ENCODE data around the gene KSR2.
"Not testable (repeated sequence)": the region's sequence is repeated elsewhere in the genome, so short reads cannot be mapped to it uniquely, and the experiment has no call there.

The KSR2 gene

DNA sequence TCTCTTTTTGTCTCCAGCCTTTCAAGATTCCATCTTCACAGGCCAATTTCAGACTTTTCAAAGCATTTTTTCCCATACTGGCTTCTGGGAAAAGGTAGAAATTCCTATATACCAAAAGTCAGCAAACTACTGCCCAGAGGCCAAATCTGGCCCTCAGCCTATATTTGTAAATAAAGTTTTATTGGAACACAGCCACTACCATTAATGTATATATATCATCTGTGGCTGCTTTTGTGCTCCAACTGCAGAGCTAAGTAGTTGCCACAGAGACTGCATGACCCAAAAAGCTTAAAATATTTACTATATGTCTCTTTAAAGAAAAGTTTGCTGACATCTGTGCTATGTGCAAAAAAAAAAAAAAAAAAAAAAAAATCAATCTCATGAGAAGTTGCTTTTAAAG lies 76.3 kb downstream of the KSR2 start:
- DNase-seq (ENCODE audit: low read depth in 2 of 2): no peak

DNA sequence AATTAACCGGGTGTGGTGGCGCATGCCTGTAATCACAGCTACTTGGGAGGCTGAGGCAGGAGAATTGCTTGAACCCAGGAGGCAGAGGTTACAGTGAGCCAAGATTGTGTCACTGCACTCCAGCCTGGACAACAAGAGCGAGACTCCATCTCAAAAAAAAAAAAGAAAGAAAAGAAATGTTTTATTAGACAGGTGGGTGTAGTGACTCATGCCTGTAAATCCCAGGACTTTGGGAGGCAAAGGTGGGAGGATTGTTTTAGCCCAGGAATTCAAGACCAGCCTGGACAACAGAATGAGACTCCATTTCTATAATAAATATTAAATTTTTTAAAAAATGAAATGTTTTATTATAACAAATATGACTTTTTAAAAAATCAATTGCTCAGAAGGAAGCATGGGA lies 77.5 kb downstream of the KSR2 start:
- not testable (repeated sequence) for DNase-seq (ENCODE audit: low read depth in 2 of 2)

DNA sequence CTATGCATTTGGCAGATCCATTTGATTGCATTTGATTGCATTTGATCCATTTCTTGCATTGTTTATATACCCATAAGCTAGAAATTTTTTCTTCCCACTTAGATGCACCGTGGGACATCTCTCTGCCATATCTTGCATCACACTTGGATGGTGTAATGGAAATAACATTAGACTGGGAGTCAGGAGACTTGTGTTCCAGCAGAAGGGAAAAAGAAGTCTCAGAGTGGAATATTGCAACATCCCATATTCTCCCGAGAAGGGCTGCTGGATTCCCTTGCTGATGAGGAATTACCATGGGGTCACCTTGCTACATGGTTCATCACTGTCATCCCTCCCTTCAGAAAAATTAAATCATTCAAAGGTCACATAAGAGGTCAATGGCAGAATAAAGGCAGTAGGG lies 78.1 kb downstream of the KSR2 start:
- no peak for DNase-seq (ENCODE audit: low read depth in 2 of 2)

DNA sequence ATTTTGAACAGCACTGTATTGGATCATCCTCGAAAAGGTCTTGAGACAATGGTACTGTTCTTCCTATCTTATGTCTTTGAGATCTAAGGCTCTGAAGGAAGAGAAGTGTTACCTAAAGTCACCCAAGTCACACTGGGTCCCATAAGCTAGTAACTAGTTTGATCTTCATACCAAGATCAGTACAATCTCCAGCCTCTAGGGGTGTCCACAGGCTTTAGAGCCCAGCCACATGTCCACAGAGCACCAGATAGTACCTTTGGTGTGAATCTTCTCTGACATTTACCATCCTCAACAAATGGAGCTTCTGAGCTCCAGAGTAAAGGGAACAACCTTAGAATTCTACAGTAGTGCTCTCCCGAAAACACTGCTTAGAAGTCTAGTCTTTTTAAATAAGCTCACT lies 78.7 kb downstream of the KSR2 start:
- DNase-seq (ENCODE audit: low read depth in 2 of 2): no peak

DNA sequence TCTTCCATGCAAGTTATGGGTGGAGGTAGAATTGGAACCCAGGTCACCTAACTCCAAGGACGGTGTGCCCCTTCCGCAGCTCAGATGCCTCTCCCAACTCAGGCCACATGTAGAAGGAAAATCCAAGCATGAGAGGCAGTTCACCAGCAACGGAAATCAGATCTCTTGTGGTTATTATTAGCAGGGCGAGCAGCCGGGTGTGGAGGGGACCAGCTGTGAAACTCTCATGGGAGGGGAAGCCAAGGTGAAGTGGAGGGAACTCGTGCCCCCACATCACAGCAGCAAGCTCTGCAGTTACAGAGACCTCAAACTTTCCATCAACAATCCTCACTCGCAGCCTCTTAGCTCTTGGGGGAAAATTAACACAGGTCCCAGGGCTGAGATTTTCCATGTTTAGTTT lies 79.7 kb downstream of the KSR2 start:
- DNase-seq (ENCODE audit: low read depth in 2 of 2): no peak

DNA sequence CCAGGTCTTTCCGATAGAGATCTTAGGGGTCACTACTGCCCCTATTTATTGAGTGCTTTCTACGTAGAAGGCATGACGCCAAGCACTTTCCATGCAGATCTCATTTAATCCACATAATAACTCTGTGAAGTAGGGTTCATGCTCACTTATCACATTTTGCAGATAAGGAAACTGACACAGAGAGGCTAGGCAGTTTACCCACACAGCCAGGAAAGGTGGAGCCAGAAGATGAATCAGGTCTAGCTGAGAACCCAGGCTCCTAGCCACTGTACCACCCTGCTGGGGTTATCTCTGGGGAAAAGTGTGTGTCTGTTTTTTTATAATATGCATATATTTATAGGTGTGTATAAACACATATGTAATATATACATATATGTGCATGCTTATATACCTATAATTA lies 83.6 kb downstream of the KSR2 start:
- DNase-seq (ENCODE audit: low read depth in 2 of 2): no peak

DNA sequence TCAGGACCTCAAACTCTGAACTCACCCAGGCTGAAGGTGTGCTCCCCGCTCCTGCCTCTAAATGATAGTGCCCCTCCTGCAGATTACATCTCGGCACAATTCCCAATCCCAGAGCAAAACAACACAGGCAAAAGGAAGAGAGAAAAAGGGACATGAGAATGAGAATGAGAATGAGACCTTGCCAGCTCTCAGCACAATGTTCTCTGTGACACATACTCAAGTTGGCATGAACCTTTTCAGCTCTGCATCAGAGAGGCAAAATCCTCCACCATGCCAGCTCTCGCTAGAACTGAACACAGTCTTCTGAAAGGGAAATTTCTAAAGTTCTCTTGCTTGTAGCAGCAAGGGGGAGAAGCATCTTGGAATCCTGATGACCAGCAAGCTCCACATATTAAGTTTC lies 84.6 kb downstream of the KSR2 start:
- DNase-seq (ENCODE audit: low read depth in 2 of 2): no peak

DNA sequence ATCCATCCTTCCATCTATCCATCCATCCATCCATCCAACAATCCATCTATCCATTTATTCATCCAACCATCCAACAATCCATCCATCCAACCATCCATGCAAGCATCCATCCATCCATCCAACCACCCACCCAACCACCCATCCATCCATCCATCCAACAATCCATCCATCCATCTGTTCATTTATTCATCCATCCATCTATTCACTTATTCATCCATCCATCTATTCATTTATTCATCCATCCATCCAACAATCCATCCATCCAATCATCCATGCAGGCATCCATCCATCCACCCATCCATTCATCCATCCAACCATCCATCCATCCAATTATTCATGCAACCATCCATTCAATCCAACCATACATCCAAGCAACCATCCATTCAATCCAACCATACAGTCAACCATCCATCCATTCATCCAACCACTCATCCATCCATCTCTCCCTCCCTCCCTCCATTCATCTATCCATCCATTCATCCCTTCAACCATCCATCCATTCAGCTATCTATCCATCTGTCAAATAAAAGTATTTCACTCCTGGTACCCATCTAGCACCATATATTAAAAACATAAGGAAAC lies 86.1 kb downstream of the KSR2 start:
- DNase-seq (ENCODE audit: low read depth in 2 of 2): no peak

DNA sequence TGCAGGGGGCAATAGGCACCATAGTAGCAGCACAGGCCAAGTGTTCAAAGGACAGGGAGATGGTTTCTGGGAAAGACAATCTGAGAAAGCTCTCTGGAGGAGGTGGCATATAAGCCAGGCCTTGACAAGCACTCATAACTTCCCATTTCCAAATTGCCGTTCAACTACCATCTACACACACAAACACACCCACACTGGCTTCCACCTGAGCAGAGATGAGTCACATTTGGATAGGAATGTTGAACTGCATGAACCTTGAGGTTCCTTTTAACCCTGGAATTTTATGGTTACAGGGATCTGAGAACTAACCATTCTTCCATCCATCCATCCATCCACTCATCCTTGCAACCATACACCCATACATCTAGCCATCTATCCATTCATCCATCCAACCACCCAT lies 86.6 kb downstream of the KSR2 start:
- DNase-seq (ENCODE audit: low read depth in 2 of 2): no peak

DNA sequence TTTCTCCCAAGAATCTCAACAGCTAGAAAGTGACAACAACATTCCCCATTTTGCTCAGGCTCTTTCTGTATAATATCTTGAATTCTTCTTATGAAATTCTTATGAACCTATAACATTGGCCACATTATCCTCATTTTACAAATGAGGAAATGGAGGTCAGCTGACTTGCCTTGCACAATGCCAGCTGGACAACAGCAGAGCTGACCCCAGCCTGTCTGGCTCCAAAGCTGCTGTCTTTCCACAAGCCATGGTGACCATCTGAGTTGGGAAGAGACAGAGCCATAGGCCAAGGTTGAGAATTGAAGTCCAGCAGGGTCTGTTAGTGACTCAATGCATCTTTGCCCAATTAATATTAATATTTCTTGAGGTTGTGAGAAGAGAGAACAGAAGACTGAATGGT lies 87.3 kb downstream of the KSR2 start:
- no peak for DNase-seq (ENCODE audit: low read depth in 2 of 2)

DNA sequence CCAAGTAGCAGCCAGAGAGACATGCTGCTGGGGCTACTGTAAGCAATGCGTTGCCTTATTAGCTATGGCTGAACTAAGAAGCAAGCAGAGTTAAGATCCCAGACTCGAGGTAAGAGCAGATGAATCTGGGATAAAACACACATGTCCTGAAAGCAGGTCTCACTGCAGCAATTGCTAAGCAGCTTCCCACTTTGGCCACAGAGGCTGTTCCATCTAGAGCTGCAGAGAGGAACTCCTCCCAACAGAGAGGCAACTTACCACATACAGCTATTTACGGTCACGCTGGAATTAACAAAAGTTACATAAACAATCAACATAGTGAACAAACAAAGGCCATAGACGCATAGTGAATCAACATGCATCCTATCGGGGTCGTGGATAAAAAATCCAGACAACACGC lies 90.2 kb downstream of the KSR2 start:
- DNase-seq (ENCODE audit: low read depth in 2 of 2): no peak

DNA sequence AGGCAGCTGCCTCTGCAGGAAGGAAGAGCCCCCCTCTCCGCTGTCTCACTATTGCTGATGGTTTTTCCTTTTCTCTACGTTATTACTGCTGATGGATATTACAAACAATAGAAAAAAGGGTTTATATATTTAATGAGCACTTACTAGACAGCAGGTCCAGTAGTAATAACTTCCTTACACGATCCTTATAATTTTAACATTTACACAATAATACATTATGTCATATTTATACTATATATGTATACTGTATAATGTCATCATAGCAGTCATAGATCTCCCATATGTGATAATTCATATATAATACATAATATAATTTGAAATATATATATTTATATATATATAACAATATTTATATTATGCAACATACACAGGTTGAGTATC lies 92.4 kb downstream of the KSR2 start:
- no peak for DNase-seq (ENCODE audit: low read depth in 2 of 2)

DNA sequence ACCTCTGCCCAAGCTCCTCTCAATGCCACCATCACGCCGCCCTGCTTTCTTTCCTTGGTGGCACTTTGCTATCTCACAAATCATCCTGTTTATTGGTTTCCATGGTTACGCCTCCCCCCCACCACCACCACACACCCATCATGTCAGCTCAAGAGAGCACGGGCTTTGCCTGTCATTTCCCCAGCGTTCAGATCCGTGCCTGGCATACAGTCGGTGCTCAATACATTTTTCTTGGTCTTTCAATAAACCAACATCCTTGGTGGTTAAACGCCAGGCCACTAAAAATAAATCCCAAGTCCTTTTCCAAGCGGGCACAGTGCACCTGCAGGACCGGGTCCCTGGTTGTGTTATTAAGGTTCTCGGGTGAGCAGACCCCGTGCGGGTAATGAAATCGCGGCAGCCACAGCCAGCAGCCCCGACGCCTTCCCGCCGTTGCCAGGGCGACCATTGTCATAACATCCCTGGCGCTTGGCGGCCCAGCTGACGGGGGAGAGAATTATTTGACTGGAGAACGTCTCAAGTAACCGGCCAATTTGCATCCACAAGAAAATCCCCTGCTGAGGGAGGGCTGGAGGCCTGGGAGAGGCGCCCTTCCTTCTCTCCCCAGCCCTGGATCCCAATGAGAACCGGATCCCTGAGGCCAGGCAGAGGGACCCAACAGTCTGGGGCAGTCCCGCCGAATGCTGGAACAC lies 92.9 kb downstream of the KSR2 start:
- DNase-seq (ENCODE audit: low read depth in 2 of 2): no peak

DNA sequence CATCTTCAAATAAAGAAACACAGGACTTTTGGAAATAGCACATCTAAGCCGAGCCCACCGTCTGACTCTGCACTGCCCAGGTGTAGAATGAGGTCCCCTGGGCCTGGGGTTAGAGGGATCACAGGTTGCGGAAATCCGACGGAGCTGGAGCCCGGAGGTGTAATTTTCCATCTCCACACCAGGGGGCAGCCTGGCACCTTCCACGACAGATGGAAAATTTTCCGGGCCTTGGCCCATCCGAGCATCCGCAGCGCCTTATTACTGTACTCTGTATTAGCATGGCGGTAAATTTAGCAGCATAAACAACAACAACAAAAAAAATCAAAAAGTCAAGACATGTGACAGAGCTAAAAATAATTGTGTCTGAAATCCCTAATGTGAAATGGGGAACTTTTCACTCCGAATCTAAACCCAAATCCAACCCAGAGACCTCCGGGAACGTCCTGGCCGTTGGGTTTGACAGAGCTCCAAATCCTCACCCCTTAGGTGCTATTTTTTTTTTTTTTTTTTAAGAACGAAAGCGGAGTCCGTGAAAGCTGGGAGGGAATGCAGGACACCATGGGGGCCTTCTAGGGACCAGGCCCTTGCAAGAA lies 93.9 kb downstream of the KSR2 start:
- peak; percentile 16 to 48 for DNase-seq (ENCODE audit: low read depth in 2 of 2)

DNA sequence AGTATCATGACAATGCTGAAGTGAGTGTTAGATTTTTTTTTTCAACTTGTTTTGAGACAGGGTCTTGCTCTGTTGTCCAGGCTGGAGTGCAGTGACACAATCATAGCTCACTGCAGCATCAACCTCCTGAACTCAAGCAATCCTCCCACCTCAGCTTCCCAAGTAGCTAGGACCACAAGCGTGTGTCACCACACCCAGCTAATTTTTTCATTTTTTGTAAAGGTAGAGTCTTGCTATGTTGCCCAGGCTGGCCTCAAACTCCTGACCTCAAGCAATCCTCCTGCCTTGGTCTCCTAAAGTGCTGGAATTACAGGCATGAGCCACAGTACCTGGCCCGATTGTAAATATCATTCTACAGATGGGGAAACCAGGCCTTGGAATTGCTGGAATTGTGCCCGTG lies 94.6 kb downstream of the KSR2 start:
- not testable (repeated sequence) for DNase-seq (ENCODE audit: low read depth in 2 of 2)

DNA sequence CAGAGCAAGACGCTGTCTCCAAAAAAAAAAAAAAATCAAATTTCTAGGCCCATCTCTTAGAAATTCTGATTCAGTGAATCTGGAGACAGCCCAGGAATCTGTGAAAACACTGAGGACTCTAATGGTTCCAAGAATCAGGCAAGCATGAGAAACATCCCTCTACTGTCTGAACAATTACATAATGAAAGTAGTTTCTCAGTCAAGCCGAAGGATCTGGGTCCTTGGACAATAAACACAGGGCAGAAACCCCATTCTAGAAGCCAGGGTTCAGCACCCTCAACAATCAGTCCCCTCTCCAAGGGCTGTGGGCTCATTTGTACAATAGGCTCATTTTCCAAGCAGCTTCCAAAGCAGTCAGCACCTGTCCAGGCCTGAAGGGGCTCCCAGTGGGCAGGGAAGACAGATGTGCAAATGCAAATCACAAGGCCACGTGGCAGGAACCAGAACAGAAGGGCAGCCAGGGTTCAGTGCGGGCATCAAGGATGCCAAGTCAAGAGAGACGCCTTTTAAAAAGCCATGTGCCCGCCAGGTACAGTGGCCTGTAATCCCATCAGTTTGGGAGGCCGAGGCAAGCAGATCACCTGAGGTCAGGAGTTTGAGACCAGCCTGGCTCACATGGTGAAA lies 96.1 kb downstream of the KSR2 start:
- DNase-seq (ENCODE audit: low read depth in 2 of 2): no peak

DNA sequence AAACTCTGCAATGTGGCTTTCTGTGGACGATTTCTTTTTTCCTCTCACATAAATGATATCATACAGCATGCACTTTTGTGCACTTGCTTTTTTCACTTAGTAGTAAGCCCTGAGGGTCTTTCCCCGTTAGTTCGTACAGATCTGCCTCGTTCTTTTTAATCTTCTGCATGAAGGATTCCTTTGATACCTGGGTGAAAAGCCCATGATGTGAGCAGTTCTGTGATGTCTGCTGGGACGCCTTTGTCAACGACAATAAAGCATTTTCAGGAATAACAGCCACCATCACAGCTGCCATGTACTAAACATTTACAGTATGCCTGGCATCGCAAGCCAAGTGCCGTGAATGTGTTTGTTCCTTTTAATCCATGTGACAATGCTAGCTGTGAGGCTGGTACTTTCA lies 99.2 kb downstream of the KSR2 start:
- DNase-seq (ENCODE audit: low read depth in 2 of 2): no peak

DNA sequence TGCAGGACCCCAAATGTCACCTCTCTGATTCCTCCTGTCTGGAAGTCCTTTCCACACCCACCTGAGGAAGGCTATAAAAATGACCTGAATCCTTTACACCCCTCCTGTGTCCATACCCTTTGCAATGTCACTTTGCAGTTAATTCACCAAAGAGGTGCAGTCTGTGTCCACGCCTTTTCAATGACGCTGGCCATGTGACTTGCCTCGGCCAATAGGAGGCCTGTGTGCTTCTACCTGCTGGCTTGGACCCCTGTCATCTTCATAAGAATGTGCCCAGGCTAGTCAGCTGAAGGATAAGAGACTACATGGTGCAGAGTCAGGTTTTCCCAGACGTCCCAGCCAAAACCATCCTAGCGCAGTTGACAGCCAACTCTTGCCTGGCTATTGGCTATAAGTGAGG lies 101.4 kb downstream of the KSR2 start:
- DNase-seq (ENCODE audit: low read depth in 2 of 2): no peak

DNA sequence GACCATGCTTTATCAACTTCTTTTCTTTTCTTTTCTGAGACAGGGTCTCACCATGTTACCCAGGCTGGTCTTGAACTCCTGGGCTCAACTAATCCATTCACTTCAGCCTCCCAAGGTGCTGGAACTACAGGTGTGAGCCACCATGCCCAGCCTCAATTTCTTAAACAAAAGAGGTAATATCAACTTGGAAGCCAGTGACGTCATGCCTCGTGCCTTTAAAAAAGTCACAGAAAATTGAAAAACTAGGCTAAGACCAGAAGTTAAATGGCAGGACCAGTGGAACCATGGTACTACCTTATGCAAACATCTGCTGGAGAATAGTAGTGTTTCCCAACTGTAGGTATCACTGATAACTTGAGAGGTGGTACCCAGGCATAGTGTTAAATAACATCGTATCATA lies 103.3 kb downstream of the KSR2 start:
- no peak for DNase-seq (ENCODE audit: low read depth in 2 of 2)

DNA sequence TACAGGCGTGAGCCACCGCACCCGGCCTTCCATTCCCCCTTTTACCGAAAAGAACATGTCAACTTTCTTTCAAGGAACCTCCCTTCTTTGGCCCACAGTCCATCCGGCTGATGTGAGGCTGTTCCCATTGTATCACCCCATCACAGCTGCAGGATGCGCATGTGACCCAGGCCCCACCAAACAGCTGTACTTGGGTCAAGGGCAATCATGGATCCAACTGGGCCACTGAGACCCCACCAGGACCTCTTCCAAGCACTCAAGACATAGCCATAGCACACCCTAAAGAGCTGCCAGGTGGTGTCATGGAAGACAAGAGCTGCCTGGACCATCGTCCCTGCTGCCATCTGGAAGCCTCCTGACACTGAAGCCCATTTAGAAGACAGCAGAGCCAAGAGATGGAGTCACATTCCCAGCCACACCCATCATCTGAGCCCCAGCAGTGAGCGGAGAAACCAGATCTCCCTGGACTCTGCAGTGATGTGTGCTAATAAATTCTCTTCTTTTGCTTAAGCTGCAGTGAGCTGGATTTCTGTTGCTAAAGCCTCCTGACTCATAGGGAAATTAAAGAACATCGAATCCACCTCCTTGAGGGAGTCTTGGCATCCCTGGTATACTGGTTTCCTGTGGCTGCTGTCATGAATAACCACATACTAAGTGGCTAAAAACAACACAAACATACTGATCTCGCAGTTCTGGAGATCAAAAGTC lies 105.6 kb downstream of the KSR2 start:
- no peak for DNase-seq (ENCODE audit: low read depth in 2 of 2)

DNA sequence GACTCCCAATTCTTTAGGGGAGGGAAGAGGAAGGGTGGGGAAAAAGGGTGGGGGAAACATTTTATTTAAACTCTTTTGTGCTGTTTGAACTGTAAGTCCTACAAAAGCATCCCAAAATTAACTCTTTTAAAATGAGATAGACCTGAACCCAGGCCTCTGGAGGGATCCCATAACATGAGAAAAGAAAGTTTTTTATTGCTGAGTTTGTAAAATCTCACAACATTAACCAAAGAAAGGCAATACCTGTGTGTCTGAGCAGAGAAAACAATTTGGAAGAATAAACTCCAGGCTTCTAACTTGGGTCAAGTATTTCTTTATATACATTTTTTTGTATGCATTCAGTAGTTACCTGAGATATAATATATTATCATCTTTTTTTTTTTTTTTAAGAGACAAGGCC lies 107.1 kb downstream of the KSR2 start:
- DNase-seq (ENCODE audit: low read depth in 2 of 2): no peak

DNA sequence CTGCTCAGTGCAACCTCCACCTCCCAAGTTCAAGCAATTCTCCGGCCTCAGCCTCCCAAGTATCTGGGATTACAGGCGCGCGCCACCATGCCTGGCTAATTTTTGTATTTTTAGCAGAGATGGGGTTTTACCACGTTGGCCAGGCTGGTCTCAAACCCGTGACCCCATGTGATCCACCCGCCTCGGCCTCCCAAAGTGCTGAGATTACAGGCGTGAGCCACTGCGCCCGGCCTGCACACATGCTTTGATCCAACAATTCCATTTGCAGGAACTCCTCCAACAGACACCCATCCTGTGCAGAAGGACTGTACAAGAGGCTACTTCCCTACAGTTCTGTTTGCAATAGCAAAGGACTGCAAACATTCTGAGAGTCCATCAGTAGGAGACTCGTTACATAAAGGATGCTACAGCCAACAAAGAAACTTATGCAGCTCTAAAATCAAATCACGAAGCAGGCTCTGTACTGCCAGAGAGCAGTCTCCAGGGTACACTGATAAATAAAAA lies 108.0 kb downstream of the KSR2 start:
- DNase-seq (ENCODE audit: low read depth in 2 of 2): not testable (repeated sequence)
